Amniotic epithelial cell (primary cell): Measurements from ENCODE around the gene ATP2A2.
"Not testable (repeated sequence)": the region's sequence is repeated elsewhere in the genome, so short reads cannot be mapped to it uniquely, and the experiment has no call there.

Experiments
- DNase-seq: peaks from one replicate; pipeline ENCODE4 v3.0.0-alpha.2; 2010; ENCODE audit warnings: low read depth

Gene ATP2A2

DNA sequence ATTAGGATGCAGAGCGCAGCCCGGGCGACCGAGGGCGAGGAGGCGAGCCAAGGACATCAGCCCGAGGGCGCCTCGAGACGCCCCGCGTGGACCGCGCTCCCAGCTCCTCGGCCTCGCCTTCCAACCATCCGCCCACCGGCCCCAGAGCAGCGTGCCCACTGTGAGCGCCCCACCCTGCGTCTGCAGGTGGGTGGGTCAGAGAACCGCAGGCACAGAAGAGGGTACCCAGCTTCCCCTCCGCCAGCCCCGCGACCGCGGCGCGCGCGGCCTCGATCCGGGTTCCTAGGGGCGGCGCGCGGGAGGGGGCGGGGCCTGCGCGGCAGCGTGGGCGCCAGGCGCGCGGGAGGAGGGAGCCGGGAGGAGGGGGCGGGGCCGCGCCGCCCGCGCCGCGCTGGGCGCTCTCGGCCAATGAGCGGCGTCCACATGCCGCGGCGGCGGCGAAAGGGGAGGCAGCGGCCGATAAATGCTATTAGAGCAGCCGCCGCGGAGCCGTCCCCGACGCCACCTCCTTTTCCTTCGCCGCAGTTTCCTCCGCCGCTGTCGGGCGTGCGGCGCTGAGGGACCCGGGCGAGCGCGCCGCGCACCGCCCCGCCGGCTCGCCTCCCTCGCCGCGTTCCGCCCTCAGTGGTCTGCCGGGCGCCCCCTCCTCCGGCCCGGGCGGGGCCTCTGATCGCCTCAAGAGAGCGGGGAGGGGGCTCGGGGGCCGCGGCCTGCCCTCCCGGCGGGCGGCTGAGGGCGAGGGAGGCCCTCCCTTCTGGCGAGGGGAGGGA lies at the start of gene ATP2A2:
TSS of gene ATP2A2 (plus strand) at position 469 of the 770 bp plus-strand sequence. CDS start 543 bp downstream, outside the sequence.
- peak; percentile 77 for DNase-seq

DNA sequence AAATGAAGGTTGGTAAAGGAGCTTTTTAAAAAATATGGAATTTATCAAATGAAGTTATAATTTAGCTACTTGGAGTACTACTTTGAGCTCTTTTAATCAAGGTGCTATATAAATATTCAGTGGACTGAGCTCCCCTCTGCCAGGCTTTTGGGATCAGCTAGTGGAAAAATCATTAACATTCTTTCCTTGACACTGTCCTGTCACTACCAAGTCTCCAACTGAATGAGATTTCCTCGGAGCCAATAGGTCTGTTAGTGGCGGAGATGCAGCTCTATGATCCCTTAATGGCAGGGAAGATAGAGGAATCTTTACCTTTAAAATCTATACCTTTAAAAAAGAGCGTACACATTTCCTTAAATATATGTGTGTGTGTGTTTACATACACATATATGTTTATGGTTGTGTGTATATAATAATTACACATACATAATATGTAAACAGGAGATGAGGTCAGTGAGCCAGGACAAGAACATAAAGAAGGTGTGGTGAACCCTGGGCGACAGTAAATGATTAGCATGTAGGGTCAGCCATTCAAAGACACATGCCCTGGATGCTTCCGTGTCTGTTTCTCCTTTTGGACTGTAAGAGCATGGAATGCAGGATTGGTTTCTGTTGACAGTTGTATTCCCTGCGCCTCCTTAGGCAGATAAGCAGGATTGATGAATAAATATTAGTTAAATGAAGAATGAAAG lies 47.7 kb upstream of the ATP2A2 start:
- DNase-seq = no peak

- peak; percentile 9 for DNase-seq
Observed at GRCh38 chr12:110234331-110234751, 46.7 kb upstream of the ATP2A2 start.

DNA sequence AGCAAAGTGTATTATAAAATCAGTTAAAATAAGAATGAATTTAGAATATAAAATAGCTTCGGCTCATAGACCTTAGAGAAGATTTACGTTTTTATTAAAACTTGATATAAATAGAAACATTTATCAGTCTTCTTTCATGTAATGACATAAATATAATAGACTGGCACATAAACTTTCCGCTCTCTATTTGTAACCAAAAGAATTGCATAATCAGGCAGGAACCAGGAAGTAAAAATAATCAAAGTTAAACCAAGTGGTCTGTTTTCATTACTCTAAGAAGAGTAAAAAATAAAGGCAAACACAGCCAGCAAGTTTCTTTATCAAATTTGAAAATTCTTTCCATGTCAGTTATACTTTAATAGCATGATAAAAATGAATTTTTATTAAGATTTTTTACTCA lies 46.3 kb upstream of the ATP2A2 start:
- peak; percentile 42 for DNase-seq

- DNase-seq = no peak
Observed at GRCh38 chr12:110235383-110235782, 45.7 kb upstream of the ATP2A2 start.

- DNase-seq = no peak
Observed at GRCh38 chr12:110243227-110243626, 37.8 kb upstream of the ATP2A2 start.

GRCh38 chr12:110244372-110244771 lies 36.7 kb upstream of the ATP2A2 start:
- no peak for DNase-seq

GRCh38 chr12:110244829-110245228 lies 36.2 kb upstream of the ATP2A2 start:
- DNase-seq = peak; percentile 62

DNA sequence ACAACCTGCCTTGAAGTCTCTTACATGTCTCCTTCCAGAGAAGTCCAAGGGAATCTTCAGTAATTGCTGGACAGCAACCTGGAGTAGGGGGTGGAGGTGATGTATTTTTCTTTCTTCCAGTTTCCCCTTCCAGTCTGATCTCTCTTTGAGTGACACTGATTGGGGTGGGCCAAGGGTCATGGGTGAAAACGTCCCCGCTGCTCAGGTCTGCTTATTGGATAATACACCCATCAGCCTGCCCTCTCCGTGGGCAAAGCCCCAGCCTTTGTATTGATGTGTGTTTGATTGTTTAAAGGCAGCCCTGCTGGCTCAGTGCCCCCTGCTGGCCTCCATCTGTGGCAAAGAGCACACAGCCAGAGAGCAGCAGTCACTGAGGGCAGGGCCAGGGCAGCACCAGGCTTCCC lies 35.7 kb upstream of the ATP2A2 start:
- peak; percentile 19 for DNase-seq

DNA sequence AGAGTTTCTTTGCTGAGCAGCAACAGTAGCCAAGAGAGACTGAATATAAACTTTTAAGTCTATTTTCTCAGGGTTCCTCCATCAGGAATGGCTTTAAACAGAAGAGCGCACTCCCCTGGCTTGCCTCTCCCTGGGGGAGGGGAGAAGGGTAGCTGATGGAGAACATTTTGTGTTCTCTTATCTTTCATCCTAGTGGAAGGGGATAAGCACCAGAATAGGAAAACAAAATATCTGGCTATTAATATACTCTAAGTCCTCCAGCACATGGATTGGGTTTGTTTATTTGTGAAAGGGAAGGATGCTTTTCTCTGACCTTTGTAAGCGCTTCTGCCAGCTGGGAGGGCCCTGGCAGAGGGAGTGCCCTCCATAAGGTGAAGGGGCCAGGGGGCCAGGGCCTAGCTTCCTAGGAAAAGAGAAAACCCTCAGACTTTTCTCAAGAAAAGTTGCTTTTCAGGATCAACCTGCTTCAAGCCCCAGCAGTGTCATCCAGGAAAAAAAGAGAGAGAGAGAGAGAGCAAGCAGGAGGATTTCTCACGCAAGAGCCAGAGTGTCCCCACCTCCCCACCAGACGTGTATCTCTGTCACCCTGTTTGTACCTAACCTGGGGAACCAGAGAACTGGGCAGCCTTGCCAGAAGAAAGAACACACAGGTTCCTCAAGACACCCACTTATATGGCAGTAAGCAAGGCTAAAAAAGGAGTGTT lies 34.3 kb upstream of the ATP2A2 start:
- no peak for DNase-seq

DNA sequence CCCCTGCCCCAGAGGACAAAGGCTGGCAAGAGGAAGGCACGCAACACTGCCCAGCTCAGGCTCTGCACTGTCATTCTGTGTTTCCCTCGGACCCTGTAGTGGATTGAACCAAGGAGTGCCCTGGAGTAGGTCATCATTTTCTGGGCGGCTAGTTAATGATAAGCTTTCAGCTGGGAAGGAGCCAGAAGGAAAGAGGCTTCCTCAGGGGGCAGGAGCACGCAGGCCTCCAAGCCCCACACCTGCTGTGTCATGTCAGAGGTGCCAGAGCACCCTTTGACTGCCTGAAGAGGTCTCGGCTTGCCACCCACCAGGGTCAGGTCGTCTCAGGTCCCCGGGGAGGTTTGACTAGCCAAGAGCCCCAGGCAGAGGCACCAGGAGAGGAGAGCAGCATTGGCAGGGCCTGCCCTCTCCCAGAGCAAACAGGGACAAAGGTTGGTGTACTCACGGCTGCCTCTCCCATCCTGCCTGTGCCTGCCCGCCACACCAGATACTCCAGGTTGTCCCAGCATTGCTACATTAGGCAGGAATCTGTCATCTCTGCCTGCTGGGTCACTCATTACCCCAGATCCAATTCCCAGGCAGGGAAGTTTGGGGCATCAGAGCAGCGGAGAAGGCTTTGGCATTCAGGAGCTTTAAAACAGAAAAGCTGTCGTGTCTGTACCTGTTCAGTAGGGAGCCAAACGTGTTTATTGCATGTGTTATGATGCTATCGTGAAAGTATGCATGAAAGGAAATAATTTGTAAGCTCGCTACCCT lies 33.5 kb upstream of the ATP2A2 start:
- DNase-seq = peak; percentile 18

DNA sequence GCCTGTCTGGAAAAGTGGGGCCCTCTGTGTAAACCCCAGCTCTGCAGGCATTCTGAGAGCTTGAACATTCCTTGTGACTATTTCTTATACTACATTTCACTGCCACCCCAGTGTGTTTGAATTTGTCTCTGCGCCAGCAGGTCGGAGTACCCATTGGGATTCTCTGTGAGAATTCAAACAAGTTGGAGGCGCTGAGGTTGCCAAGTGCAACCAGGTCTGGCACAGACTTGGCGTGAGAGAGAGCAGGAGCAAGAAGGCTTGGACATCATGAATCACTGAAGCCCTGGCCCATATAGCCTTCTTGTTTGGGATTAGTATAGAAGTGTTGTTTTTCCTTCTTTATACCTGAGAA lies 33.0 kb upstream of the ATP2A2 start:
- no peak for DNase-seq

DNA sequence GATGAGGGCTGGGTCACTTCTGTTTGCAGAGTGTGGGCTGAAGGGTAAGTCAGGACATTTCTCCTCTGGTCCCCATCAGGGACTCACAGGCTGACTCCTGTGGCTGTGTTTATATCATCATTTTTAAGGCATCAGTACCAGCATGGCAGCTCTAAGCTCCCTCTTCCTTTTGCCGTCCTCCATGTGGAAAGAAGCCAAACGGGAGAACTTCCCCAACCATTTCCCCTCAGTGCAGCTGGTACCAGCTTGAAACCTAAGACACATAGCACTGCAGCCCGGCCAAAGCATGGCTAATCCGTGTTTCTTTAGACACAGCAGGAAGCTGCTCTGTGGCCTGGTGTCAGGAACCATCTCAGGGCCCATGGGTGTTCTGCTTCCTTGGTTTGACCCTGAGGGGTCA lies 31.9 kb upstream of the ATP2A2 start:
- DNase-seq = no peak

DNA sequence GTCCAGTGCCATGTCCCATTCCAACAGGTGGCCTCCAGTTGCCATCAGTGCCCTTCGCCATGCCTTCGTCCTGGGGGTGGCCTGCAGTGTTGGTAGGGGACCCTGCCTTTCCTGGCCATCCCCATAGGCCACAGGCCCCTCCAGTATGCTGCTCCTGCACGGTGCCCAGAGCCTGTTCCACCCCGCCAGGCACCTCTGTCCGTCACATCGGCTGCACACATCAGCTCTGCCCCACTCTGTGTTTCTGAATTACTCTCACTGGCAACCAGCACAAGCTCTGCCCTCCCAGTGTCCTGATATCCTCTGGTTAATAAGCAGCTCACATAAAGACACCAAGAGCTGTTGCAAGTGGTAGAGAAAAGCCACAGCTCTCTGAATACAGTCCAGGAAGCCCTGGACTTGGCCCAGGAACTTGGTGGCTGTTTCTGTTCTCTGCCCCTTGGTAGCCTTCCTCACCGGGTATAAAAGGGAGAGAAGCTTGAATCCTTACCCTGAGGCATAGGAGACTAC lies 31.3 kb upstream of the ATP2A2 start:
- no peak for DNase-seq

GRCh38 chr12:110251381-110251780 lies 29.7 kb upstream of the ATP2A2 start:
- no peak for DNase-seq

GRCh38 chr12:110252716-110253115 lies 28.3 kb upstream of the ATP2A2 start:
- DNase-seq = no peak

- peak; percentile 19 for DNase-seq
Observed at GRCh38 chr12:110253176-110253575, 27.9 kb upstream of the ATP2A2 start.

DNA sequence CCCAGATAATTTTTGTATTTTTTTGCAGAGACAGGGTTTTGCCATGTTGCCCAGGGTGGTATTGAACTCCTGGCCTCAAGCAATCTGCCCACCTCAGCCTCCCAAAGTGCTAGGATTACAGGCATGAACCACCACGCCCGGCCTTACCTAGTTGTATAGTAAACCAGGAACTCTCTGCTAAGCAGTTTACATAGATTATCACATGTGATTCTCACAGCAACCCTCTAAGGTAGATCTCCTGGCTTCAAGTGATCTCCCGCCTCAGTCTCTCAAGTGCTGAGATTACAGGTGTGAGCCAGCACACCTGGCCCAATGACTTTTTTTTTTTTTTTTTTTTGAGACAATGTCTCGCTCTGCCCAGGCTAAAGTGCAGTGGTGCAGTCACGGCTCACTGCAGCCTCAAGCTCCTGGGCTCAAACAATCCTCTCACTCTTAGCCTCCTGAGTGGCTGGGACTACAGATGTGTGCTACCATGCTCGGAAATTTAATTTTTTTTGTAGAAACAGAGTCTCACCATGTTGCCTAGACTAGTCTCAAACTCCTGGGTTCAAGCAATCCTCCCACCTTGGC lies 26.0 kb upstream of the ATP2A2 start:
- no peak for DNase-seq

DNA sequence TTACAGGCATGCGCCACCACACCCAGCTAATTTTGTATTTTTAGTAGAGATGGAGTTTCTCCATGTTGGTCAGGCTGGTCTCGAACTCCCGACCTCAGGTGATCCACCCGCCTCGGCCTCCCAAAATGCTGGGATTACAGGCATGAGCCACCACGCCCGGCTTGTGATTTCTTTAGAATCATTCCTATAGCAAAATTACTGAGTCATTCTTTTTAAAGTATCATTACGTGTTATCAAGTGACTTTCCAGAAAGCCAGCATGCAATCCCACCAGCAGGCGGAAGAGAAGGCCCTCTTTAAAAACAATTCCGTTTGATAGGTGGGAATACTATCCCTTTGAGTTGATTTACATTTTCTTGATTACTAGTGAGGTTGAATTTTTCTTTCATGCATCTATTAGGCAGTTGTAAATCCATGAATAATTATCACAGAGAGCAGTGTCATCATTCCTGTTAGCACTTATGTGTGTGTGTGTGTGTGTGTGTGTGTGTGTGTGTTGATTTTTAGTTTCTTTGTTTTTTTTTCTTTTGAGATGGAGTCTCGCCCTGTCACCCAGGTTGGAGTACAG lies 25.1 kb upstream of the ATP2A2 start:
- not testable (repeated sequence) for DNase-seq

GRCh38 chr12:110256780-110257431 lies 24.1 kb upstream of the ATP2A2 start:
- DNase-seq = no peak

DNA sequence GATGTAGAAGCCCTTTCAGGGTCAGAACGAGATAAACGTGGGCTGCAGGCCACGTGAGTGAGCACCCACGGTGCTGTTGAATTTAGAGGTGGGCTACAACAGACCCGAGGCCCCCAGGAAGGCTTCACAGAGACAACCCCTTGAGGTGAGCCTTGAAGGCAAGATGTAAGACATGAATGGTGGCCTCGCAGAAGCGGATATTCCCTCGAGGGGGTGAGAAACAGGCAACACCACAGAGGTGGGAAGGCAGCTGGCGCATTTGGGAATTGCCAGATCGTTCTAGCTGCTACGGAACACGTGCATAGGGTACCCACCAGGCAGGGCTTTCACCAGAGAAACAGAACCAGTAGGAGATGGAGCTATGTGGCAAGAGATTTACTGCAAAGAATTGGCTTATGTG lies 22.6 kb upstream of the ATP2A2 start:
- DNase-seq = no peak
